GM19452 (cell line): Measurements from ENCODE around the gene SCEL.

Source experiments
- ATAC-seq: cut with Tn5 transposase; IDR thresholded peaks from one replicate; pipeline ENCODE4 v1.9.1; 2021; ENCODE audit not compliant: unreplicated experiment

Gene SCEL

GRCh38 chr13:77548594-77548993 lies 13.1 kb downstream of the SCEL start:
- no peak for ATAC-seq

GRCh38 chr13:77554069-77554468 lies 18.6 kb downstream of the SCEL start:
- ATAC-seq: no peak

- no peak for ATAC-seq
These were observed 19.7 kb downstream of the SCEL start for GRCh38 chr13:77555246-77555645.

GRCh38 chr13:77558016-77558415 lies 22.5 kb downstream of the SCEL start:
- ATAC-seq: no peak

GRCh38 chr13:77563111-77563510 lies 27.6 kb downstream of the SCEL start:
- no peak for ATAC-seq

GRCh38 chr13:77565635-77566034 lies 30.1 kb downstream of the SCEL start:
- peak; percentile 57 for ATAC-seq

GRCh38 chr13:77571956-77572355 lies 36.5 kb downstream of the SCEL start:
- ATAC-seq: no peak

GRCh38 chr13:77574096-77574495 lies 38.6 kb downstream of the SCEL start:
- ATAC-seq: no peak

GRCh38 chr13:77579959-77580358 lies 44.5 kb downstream of the SCEL start:
- no peak for ATAC-seq

GRCh38 chr13:77580748-77581147 lies 45.2 kb downstream of the SCEL start:
- ATAC-seq: no peak

GRCh38 chr13:77583581-77583980 lies 48.1 kb downstream of the SCEL start:
- no peak for ATAC-seq

GRCh38 chr13:77584106-77584505 lies 48.6 kb downstream of the SCEL start:
- no peak for ATAC-seq

GRCh38 chr13:77595166-77595810 lies 59.8 kb downstream of the SCEL start:
- ATAC-seq: no peak

GRCh38 chr13:77596777-77597176 lies 61.3 kb downstream of the SCEL start:
- no peak for ATAC-seq

- ATAC-seq: no peak
These were observed 63.8 kb downstream of the SCEL start for GRCh38 chr13:77599351-77599750.

- no peak for ATAC-seq
These were observed 65.2 kb downstream of the SCEL start for GRCh38 chr13:77600701-77601100.

GRCh38 chr13:77611068-77611467 lies 75.6 kb downstream of the SCEL start:
- no peak for ATAC-seq

GRCh38 chr13:77616027-77616426 lies 80.5 kb downstream of the SCEL start:
- ATAC-seq: no peak

- ATAC-seq: no peak
These were observed 84.1 kb downstream of the SCEL start for GRCh38 chr13:77619655-77620054.

- ATAC-seq: no peak
These were observed 84.6 kb downstream of the SCEL start for GRCh38 chr13:77620138-77620537.

- ATAC-seq: no peak
These were observed 88.3 kb downstream of the SCEL start for GRCh38 chr13:77623806-77624205.

- no peak for ATAC-seq
These were observed 92.7 kb downstream of the SCEL start for GRCh38 chr13:77628170-77628569.

GRCh38 chr13:77637588-77637987 lies 102.1 kb downstream of the SCEL start:
- no peak for ATAC-seq
